Left hindlimb (tissue), 1 donor: ENCODE data around the gene MLLT11.
"Not testable (repeated sequence)": the region's sequence is repeated elsewhere in the genome, so short reads cannot be mapped to it uniquely, and the experiment has no call there.

Experiments used
- DNase-seq: peaks from one replicate; pipeline ENCODE4 v3.0.0-alpha.2; 2018

The MLLT11 gene

DNA sequence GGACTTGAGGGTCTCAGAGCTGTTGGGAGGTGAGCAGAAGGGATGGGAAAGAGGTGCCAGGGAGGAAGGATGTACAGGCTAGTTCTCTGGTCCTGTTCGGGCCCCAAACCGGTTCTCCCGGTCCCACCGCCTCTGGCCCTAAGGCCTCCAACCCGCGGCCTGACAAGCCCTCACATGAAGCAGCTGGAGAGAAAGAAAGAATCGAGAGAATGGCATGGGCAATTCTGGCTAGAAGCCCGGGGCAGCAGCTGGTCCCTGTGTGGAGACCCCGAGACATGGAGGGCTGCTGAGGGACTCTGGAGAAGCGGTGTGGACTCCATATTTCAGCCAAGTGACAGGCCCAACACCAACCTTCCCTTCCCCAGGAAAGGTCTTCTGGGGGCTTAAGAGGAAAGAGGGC, 1.5 kb upstream of the MLLT11 start:
- peak; percentile 68 for DNase-seq

GRCh38 chr1:151059109-151060006, 839 bp upstream of the MLLT11 start, which contains the start of gene CDC42SE1:
Gene CDC42SE1, minus strand, starts transcription at chr1:151059622. Its CDS starts 3,892 bp downstream, at chr1:151055730.
- peak; percentile 91 for DNase-seq

GRCh38 chr1:151060657-151061421, 642 bp downstream of the MLLT11 start:
- DNase-seq, result no peak

DNA sequence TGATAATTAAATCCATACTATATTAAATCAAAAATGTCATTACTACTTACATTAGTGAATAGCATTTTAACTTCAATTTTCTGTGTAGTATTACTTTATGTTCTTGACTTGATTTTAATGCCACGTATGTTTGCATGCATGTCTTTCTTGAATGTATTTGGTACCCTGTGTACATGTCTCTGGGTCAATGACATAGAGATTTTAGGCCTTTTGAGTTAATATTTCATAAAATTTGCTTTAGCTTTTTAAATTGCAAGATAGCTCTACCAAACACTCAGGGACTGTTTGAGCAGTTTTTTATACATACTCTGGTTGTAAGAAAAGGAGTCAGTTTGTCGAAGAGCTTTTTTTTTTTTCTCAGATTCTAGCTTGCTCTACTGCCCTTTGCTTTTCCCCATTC, 1.5 kb downstream of the MLLT11 start:
- DNase-seq, result no peak

- DNase-seq, result no peak
Observed at GRCh38 chr1:151062741-151063371, 2.7 kb downstream of the MLLT11 start.

DNA sequence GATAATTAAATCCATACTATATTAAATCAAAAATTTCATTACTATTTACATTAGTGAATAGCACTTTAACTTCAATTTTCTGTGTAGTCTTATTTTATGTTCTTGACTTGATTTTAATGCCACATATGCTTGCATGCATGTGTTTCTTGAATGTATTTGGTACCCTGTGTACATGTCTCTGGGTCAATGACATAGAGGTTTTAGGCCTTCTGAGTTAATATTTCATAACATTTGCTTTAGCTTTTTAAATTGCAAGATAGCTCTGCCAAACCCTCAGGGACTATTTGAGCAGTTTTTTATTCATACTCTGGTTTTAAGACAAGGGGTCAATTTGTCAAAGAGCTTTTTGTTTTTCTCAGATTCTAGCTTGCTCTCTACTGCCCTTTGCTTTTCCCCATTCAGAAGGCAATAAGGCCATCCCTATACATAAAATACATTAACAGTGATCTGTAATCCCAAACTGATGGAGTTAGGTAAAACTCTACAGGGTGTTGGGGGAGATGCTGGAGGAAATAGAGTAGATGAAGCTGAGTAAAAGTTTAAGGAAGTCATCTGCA, 5.0 kb downstream of the MLLT11 start:
- DNase-seq, result no peak

GRCh38 chr1:151067185-151067584, 7.0 kb downstream of the MLLT11 start:
- DNase-seq, result no peak

DNA sequence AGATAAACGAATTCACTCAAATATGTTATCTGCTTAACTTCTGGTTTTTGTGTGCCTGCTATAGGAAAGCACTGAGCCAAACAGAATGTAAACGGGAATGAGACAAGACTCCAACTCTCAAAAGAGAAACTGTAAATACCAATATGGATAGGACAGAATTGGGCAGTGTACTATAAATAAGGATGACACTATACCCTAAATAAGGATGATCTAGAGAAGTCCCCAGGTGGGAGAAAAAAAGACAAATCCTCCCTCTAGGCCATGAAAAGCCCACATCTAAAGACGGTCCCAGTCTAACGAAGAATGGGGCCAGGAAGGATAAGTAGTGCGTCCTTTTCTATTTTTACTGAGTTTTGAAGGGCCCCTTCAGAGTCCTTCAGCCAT, 8.9 kb downstream of the MLLT11 start:
- DNase-seq, result no peak

- DNase-seq, result peak; percentile 96
Observed at GRCh38 chr1:151070474-151071276, 10.5 kb downstream of the MLLT11 start, which contains the start of gene GABPB2. Gene GABPB2, plus strand, starts transcription at chr1:151070761. Its CDS starts 17,429 bp downstream, at chr1:151088190.

GRCh38 chr1:151072224-151072623, 12.0 kb downstream of the MLLT11 start:
- DNase-seq, result no peak

GRCh38 chr1:151085953-151086559, 25.9 kb downstream of the MLLT11 start:
- no peak for DNase-seq

DNA sequence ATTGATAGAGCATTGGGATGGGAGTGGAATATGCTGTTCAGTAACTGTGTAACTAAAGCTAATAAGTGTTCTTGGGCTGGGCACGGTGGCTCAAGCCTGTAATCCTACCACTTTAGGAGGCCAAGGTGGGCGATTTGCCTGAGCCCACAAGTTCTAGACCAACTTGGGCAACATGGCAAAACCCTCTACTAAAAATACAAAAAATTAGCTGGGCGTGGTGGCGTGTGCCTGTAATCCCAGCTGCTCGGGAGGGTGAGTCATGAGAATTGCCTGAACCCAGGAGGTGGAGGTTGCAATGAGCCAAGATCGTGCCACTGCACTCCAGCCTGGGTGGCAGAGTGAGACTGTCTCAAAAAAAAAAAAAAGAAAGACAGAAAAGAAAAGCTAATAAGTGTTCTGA, 37.2 kb downstream of the MLLT11 start:
- DNase-seq, result not testable (repeated sequence)

DNA sequence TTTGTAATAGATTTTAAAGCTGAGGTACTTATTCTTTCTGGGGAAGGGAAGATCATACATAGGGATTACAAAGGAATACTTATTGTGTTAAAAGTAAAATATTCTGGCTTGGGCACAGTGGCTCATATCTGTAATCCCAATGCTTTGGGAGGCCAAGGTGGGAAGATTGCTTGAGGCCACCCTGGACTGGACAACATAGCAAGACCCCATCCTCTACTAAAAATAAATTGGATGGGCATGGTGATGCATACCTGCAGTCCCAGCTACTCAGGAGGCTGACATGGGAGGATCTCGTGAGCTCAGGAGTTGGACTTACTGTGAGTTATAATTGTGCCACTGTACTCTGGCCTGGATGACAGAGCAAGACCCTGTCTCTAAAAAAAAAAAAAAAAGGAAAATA, 37.9 kb downstream of the MLLT11 start:
- no peak for DNase-seq

GRCh38 chr1:151104630-151105029, 44.4 kb downstream of the MLLT11 start:
- DNase-seq, result no peak

DNA sequence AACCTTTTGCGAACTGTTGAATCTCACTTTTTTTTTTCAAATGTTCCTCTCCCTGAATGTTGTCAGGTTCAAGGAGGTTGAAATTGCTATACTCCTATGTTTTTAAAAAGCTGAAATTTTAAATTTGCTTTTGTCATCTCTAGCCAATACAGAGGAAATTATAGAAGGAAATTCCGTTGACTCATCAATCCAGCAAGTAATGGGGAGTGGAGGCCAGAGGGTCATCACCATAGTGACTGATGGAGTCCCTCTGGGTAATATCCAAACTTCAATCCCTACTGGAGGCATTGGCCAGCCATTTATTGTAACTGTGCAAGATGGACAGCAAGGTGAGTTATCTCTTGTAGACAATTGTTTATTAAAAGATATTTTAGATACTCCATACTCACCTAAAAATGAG, 46.7 kb downstream of the MLLT11 start:
- no peak for DNase-seq

- DNase-seq, result no peak
Observed at GRCh38 chr1:151108331-151108730, 48.1 kb downstream of the MLLT11 start.

- DNase-seq, result no peak
Observed at GRCh38 chr1:151113877-151114276, 53.7 kb downstream of the MLLT11 start.
